ENCODE results near the gene CIP2A. TPM values are rescaled to one million over a fixed set of nuclear protein-coding genes. Genes with fewer than 3 reads are reported as not detected.

Gene CIP2A
- 3.3 and 4.0 TPM in 2 replicates for total RNA-seq

GRCh38 chr3:108589081-108589997 lies at the start of gene CIP2A, which contains the start of gene DZIP3:
CIP2A (minus strand) TSS chr3:108589438; CDS start chr3:108589375, 63 bp downstream.
DZIP3 (plus strand) TSS chr3:108589722; CDS start chr3:108605407, 15,685 bp downstream.

GRCh38 chr3:108510496-108510895 lies 78.7 kb downstream of the CIP2A start, which contains the start of gene MYH15:
MYH15 (minus strand) TSS chr3:108510596; CDS start chr3:108510530, 66 bp downstream.

Other genes starting within 250 kb of the CIP2A start
- 0.10 TPM in 1 of 2 replicates, not detected in the other for gene MYH15, start 78.8 kb downstream of the CIP2A start, total RNA-seq
- gene DZIP3, start 284 bp upstream of the CIP2A start, total RNA-seq: 6.1 and 7.0 TPM in 2 replicates
- gene RETNLB, start 168.0 kb upstream of the CIP2A start, total RNA-seq: not detected in 2 replicates
- not detected in 2 replicates for gene TRAT1, start 233.3 kb upstream of the CIP2A start, total RNA-seq

Data from cardiac ventricle fibroblast (primary cell).